IMR-90 (cell line): ENCODE data around the gene TMEM208. TPM values are rescaled to one million over a fixed set of nuclear protein-coding genes. Genes with fewer than 3 reads are reported as not detected.

Experiments
- ATAC-seq: fragments of 200-7000 bp; cut with Tn5 transposase; 2 replicates; pipeline ENCODE4 v1.9.1; 2020; ENCODE audit warnings: low read depth, mild to moderate bottlenecking, moderate library complexity
- BruUV-seq: library from RNA; stranded (reverse); fragments of 400-500 nt; replicated peaks from 2 replicates; lab custom pipeline; 2021; lab: Mats Ljungman, UMichigan
- CTCF ChIA-PET: fragments of 300-600 bp; formaldehyde crosslinking; extraction: SDS; loops from one replicate; lab custom pipeline; 2021; ENCODE audit warnings: antibody characterized with exemption; lab: Yijun Ruan, JAX
- POLR2A ChIA-PET: fragments of 300-600 bp; sonication (Branson Sonifier 250); formaldehyde crosslinking; loops from one replicate; lab custom pipeline; 2022; ENCODE audit warnings: antibody characterized with exemption; ENCODE audit not compliant: unreplicated experiment; lab: Charles Lee
- DNase-seq: peaks from one replicate; pipeline ENCODE4 v3.0.0; 2013
- H2AFZ ChIP-seq: replicated peaks from 2 replicates; pipeline ENCODE3; 2013; ENCODE audit warnings: low read length, mild to moderate bottlenecking; ENCODE audit not compliant: poor library complexity
- H2AK5ac ChIP-seq: 2 replicates; pipeline ENCODE4 v1.6.1; 2013; ENCODE audit warnings: low read depth, low read length, inconsistent platforms
- H2AK9ac ChIP-seq: replicated peaks from 2 replicates; pipeline ENCODE3; 2013; ENCODE audit warnings: mild to moderate bottlenecking, low read depth, low read length, moderate library complexity; ENCODE audit not compliant: poor library complexity
- H2BK120ac ChIP-seq: 2 replicates; pipeline ENCODE4 v1.6.1; 2013; ENCODE audit warnings: low read depth, low read length, inconsistent platforms
- H2BK15ac ChIP-seq: 3 replicates; pipeline ENCODE4 v1.6.1; 2013; ENCODE audit warnings: low read depth, low read length, inconsistent platforms
- H2BK20ac ChIP-seq: 2 replicates; pipeline ENCODE4 v1.6.1; 2013; ENCODE audit warnings: low read depth, mild to moderate bottlenecking, inconsistent platforms, low read length, moderate library complexity
- H2BK5ac ChIP-seq: 2 replicates; pipeline ENCODE4 v1.6.1; 2013; ENCODE audit warnings: mild to moderate bottlenecking, low read depth, low read length, inconsistent platforms; ENCODE audit not compliant: poor library complexity, severe bottlenecking
- H3K14ac ChIP-seq: replicated peaks from 2 replicates; pipeline ENCODE4 v1.6.1; 2013; ENCODE audit warnings: low read depth, low read length, inconsistent platforms
- H3K18ac ChIP-seq: 2 replicates; pipeline ENCODE4 v1.6.1; 2013; ENCODE audit warnings: low read depth, low read length, control low read depth
- H3K23ac ChIP-seq: 2 replicates; pipeline ENCODE4 v1.6.1; 2013; ENCODE audit warnings: low read depth, low read length, inconsistent platforms
- H3K27ac ChIP-seq: 2 replicates; pipeline ENCODE4 v1.5.1; 2013; ENCODE audit warnings: mild to moderate bottlenecking, control low read depth, low read length; ENCODE audit not compliant: insufficient read depth
- H3K27me3 ChIP-seq: 2 replicates; pipeline ENCODE4 v1.6.1; 2013; ENCODE audit warnings: low read length; ENCODE audit not compliant: control insufficient read depth, insufficient read depth
- H3K36me3 ChIP-seq: 2 replicates; pipeline ENCODE4 v1.6.1; 2013; ENCODE audit warnings: low read length, mixed read lengths; ENCODE audit not compliant: control insufficient read depth, insufficient read depth
- H3K4ac ChIP-seq: 2 replicates; pipeline ENCODE4 v1.6.1; 2013; ENCODE audit warnings: low read depth, low read length, inconsistent platforms
- H3K4me1 ChIP-seq: 2 replicates; pipeline ENCODE4 v1.6.1; 2013; ENCODE audit warnings: low read length, mixed read lengths; ENCODE audit not compliant: control insufficient read depth, insufficient read depth
- H3K4me2 ChIP-seq: 2 replicates; pipeline ENCODE4 v1.6.1; 2013; ENCODE audit warnings: low read depth, mild to moderate bottlenecking, control low read depth, low read length, moderate library complexity
- H3K4me3 ChIP-seq: 2 replicates; pipeline ENCODE4 v1.5.1; 2013; ENCODE audit warnings: low read depth, mild to moderate bottlenecking, control low read depth, low read length, moderate library complexity; ENCODE audit not compliant: insufficient read depth
- H3K56ac ChIP-seq: 2 replicates; pipeline ENCODE4 v1.6.1; 2013; ENCODE audit warnings: low read length, inconsistent platforms; ENCODE audit not compliant: insufficient read depth; ENCODE audit errors: extremely low read depth
- H3K79me1 ChIP-seq, 2 experiments: 2 replicates each; pipeline ENCODE4 v1.6.1; 2013; ENCODE audit warnings: low read length in 2 of 2, inconsistent platforms in 1 of 2, low read depth in 1 of 2
- H3K9ac ChIP-seq: 2 replicates; pipeline ENCODE4 v1.6.1; 2013; ENCODE audit warnings: low read depth, low read length, control low read depth
- H3K9me1 ChIP-seq: 2 replicates; pipeline ENCODE4 v1.6.1; 2013; ENCODE audit warnings: low read length, inconsistent platforms; ENCODE audit not compliant: insufficient read depth
- H3K9me3 ChIP-seq: 2 replicates; pipeline ENCODE4 v1.6.1; 2013; ENCODE audit warnings: low read length; ENCODE audit not compliant: control insufficient read depth, insufficient read depth
- H4K20me1 ChIP-seq: 2 replicates; pipeline ENCODE4 v1.6.1; 2013; ENCODE audit warnings: low read length, inconsistent platforms; ENCODE audit not compliant: insufficient read depth
- H4K5ac ChIP-seq: 2 replicates; pipeline ENCODE4 v1.6.1; 2013; ENCODE audit warnings: mild to moderate bottlenecking, low read depth, low read length, control low read depth
- H4K8ac ChIP-seq, 2 experiments: 2 replicates each; pipeline ENCODE4 v1.6.1; 2013; ENCODE audit warnings: low read depth in 2 of 2, low read length in 2 of 2, control low read depth in 1 of 2, inconsistent platforms in 1 of 2
- H4K91ac ChIP-seq: 2 replicates; pipeline ENCODE4 v1.6.1; 2013; ENCODE audit warnings: low read depth, low read length, inconsistent platforms; ENCODE audit not compliant: insufficient read depth
- BHLHE40 ChIP-seq: fragments of 150-350 bp; IDR thresholded peaks from 2 replicates; pipeline ENCODE4 v1.6.1; 2016; ENCODE audit warnings: mild to moderate bottlenecking, low read depth, low read length
- CEBPB ChIP-seq: IDR thresholded peaks from 2 replicates; pipeline ENCODE4 v1.6.1; 2012; ENCODE audit warnings: low read depth, low read length, improper control_type of control experiment
- RAD21 ChIP-seq: IDR thresholded peaks from 2 replicates; pipeline ENCODE4 v1.6.1; 2012; ENCODE audit warnings: low read length, improper control_type of control experiment
- WGBS, 2 experiments: methylation state at CpG; one replicate each; pipeline versions ENCODE4 v1.1.5 to v1.1.7; 2013; ENCODE audit warnings: missing lambda C conversion rate in 2 of 2; ENCODE audit not compliant: insufficient read length in 1 of 2; ENCODE audit errors: extremely low coverage in 2 of 2; 5-methylcytosine and 5-hydroxymethylcytosine counted together
- dilution Hi-C: fragments of 300-500 bp; cut with HindIII; formaldehyde crosslinking; loops from one replicate; pipeline ENCODE4 v1.14.3; 2018; ENCODE audit warnings: low sequenced_read_pairs; ENCODE audit not compliant: unreplicated experiment
- in situ Hi-C: fragments of 300-500 bp; cut with MboI; formaldehyde crosslinking; loops from 3 replicates; pipeline ENCODE4 v1.14.3; 2019; ENCODE audit warnings: low sequenced_read_pairs, inconsistent platforms, mixed read lengths
- intact Hi-C: fragments of 100-400 bp; cut with micrococcal nuclease; formaldehyde crosslinking; loops from 2 replicates; pipeline ENCODE4 v1.10.0; 2022
- polyA plus RNA-seq, 3 experiments: library from polyadenylated mRNA; depleted of rRNA; stranded (reverse); fragments of >200 nt; gene quantifications; 2 replicates each; pipeline ENCODE4 v1.2.3, GENCODE V29; 2012; ENCODE audit warnings: low replicate concordance in 1 of 3
- total RNA-seq: library from RNA; depleted of rRNA; stranded (reverse); fragments of >200 nt; gene quantifications from 2 replicates; pipeline ENCODE4 v1.2.3, GENCODE V29; 2012

Gene TMEM208
- total and polyA plus RNA-seq, 2 of the 4 experiments (the other 2 are of a cell fraction) = 65.6 to 66.5 TPM

GRCh38 chr16:67229906-67230808 lies 3.2 kb downstream of the TMEM208 start:
- CTCF ChIA-PET = no interaction called here
- H3K9ac ChIP-seq = no peak overlapping the region
- no peak overlapping the region for H3K4me3 ChIP-seq
- H3K56ac ChIP-seq = no peak overlapping the region
- BruUV-seq = no TSS peak
- no peak overlapping the region for H2BK120ac ChIP-seq
- no peak overlapping the region for H3K23ac ChIP-seq
- H3K18ac ChIP-seq = no peak overlapping the region
- H3K4me2 ChIP-seq = no peak overlapping the region
- H3K27me3 ChIP-seq = no peaks in the 10 kb centered on the region
- no peak overlapping the region for H2BK20ac ChIP-seq
- TF ChIP-seq CEBPB (no peak), RAD21 (no peak), BHLHE40 (no peak)
- no peak overlapping the region for H3K14ac ChIP-seq
- peaks cover 59% of the 10 kb centered on the region for H3K36me3 ChIP-seq
- H2AK9ac ChIP-seq = peak overlapping the region; percentile 1
- no peak overlapping the region for H3K27ac ChIP-seq
- peaks cover 12% of the 10 kb centered on the region for H3K4me1 ChIP-seq
- no peak overlapping the region for H3K4ac ChIP-seq
- H3K79me1 ChIP-seq = peaks cover 27 to 65% of the 10 kb centered on the region in 2 experiments
- no peaks in the 10 kb centered on the region for H3K9me3 ChIP-seq
- peaks cover 12% of the 10 kb centered on the region for H3K9me1 ChIP-seq
- DNase-seq = no peak
- no peak overlapping the region for H2AK5ac ChIP-seq
- H4K20me1 ChIP-seq = peaks cover 7% of the 10 kb centered on the region; the same call in 1 of the 2 replicates
- dilution Hi-C loops (no loop called here), in situ Hi-C loops (no loop called here), intact Hi-C loops (no loop called here)
- H4K8ac ChIP-seq = no peak overlapping the region
- no peak overlapping the region for H2BK15ac ChIP-seq
- H2BK5ac ChIP-seq = no peak overlapping the region
- no peak overlapping the region for H4K5ac ChIP-seq
- POLR2A ChIA-PET = no interaction called here
- no peak overlapping the region for H4K91ac ChIP-seq
- WGBS, 2 experiments = 96% methylated on average over 24 of the region's 32 CpGs; no CpG with 5 or more reads in 1 of the 2 experiments
- no peak overlapping the region for H2AFZ ChIP-seq
- ATAC-seq = no peak
